Stimulated activated CD8-positive, alpha-beta memory T cell treated with anti-CD3 and anti-CD28 coated beads, Interleukin-4, amount 100 ng/mL, for 24 hours (primary cell): ENCODE results near the gene TCAP.
"Not testable (repeated sequence)": the region's sequence is repeated elsewhere in the genome, so short reads cannot be mapped to it uniquely, and the experiment has no call there.

Experiments
- DNase-seq: peaks from one replicate; pipeline ENCODE4 v3.0.0-alpha.2; 2020; ENCODE audit warnings: low read depth

Gene TCAP

GRCh38 chr17:39683295-39683939 is 18.3 kb downstream of the TCAP start:
- DNase-seq: no peak

- DNase-seq: no peak
Observed at GRCh38 chr17:39684369-39685192, 19.4 kb downstream of the TCAP start.

GRCh38 chr17:39687101-39687545 is 22.0 kb downstream of the TCAP start:
- DNase-seq: no peak

- peak; percentile 74 for DNase-seq
Observed at GRCh38 chr17:39687546-39688474, 22.7 kb downstream of the TCAP start, which contains the start of gene PGAP3. Gene PGAP3, minus strand, starts transcription at chr17:39688057. Its CDS starts 43 bp downstream, at chr17:39688014.

GRCh38 chr17:39688475-39688835 is 23.3 kb downstream of the TCAP start:
- no peak for DNase-seq

- DNase-seq: no peak
Observed at GRCh38 chr17:39688945-39689344, 23.8 kb downstream of the TCAP start.

- DNase-seq: no peak
Observed at GRCh38 chr17:39694593-39694992, 29.4 kb downstream of the TCAP start.

GRCh38 chr17:39695089-39695474 is 29.9 kb downstream of the TCAP start:
- no peak for DNase-seq

GRCh38 chr17:39696731-39697130 is 31.6 kb downstream of the TCAP start:
- DNase-seq: no peak

- DNase-seq: no peak
Observed at GRCh38 chr17:39697961-39698360, 32.8 kb downstream of the TCAP start.

GRCh38 chr17:39699157-39699817 is 34.1 kb downstream of the TCAP start:
- not testable (repeated sequence) for DNase-seq

- no peak for DNase-seq
Observed at GRCh38 chr17:39699818-39700147, 34.6 kb downstream of the TCAP start, which contains the start of gene ERBB2. Gene ERBB2, plus strand, starts transcription at chr17:39700064. Its CDS starts 175 bp downstream, at chr17:39700239.

- DNase-seq: no peak
Observed at GRCh38 chr17:39700148-39700987, 35.2 kb downstream of the TCAP start.

GRCh38 chr17:39701012-39701783 is 36.0 kb downstream of the TCAP start:
- no peak for DNase-seq

GRCh38 chr17:39701784-39702422 is 36.8 kb downstream of the TCAP start:
- no peak for DNase-seq

- DNase-seq: no peak
Observed at GRCh38 chr17:39702901-39703893, 38.0 kb downstream of the TCAP start.

- DNase-seq: no peak
Observed at GRCh38 chr17:39703913-39704312, 38.8 kb downstream of the TCAP start.

- DNase-seq: no peak
Observed at GRCh38 chr17:39704821-39705551, 39.8 kb downstream of the TCAP start.
